Activated CD4-positive, alpha-beta T cell treated with anti-CD3 and anti-CD28 coated beads for 48 hours (primary cell): ENCODE data around the gene CREG2.
"Not testable (repeated sequence)": the region's sequence is repeated elsewhere in the genome, so short reads cannot be mapped to it uniquely, and the experiment has no call there.

Source experiments
- DNase-seq: peaks from one replicate; pipeline ENCODE4 v3.0.0-alpha.2; 2020

CREG2 gene

DNA sequence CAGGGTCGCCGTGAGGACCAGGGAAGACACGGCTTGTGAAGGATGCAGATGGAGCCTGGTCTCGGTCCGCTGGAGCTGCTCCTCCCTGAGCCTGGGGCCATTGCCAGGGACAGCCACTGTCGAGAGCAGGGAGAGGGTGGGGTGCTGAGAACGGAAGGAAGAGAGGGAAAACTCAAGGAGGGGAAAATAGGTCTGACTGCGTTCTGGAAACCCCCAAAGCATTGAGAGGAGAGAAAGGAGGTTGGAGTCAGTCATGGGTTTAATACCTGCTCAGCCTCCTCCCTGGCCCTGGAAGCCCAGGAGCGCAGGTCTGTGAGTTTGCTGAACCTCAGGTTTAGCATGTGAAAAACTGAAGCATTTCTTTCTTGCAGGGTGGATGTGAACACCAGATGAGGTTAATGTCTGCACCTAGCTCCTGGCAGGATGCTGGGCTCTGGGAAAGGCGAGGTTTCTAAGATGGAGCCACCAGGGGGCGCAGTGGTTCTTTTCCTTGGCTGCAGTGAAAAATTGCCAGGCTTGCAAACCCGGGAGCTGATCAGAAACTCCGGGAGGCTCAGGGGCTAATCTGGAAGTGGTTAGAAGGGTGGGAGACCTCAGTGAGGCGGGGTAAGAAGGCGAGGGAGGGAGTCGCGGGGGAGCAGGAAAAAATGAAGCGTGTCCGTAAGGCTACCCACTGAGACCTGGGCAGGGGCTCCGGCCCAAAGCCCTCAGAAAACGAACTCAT lies 45.2 kb downstream of the CREG2 start:
- DNase-seq, result peak; percentile 84

DNA sequence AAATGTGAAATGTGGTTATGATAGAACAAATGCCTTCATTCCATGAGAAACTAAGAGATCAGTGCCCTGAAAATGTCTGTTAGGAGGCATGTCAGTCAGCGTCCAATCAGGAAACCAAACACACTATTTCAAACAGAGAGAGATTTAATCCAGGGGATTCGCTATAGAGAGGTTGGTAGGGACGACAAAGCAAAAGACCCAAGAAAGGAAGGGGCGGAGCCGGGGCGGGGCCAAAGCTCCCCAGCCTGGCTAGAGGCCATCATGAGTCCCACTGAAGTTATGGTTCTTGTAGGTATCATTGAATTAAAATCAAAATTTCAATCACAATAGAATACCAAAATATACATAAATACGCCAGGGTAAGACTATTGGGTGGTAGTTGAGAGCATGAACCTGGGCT lies 45.9 kb downstream of the CREG2 start:
- peak; percentile 68 for DNase-seq

DNA sequence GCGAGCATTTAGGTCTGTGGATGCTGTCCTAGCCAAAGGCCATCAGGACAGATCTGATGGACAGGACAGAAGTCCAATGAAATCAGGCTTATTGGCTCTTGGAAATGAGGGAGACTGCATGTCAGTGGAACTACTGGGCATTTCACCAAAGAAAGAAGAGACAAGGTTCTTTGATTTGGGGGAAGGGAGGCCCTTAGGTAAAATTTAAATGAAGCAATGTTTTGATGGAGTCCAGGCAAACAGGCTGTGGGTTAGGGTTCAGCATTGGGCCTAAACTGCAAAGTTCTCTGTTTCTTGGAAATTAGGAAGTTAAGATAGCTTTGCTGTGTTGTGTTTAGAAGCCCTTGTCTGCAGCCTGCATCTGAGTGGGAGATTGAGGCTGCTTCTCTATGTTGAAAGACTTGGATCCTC lies 47.2 kb downstream of the CREG2 start:
- DNase-seq, result no peak

DNA sequence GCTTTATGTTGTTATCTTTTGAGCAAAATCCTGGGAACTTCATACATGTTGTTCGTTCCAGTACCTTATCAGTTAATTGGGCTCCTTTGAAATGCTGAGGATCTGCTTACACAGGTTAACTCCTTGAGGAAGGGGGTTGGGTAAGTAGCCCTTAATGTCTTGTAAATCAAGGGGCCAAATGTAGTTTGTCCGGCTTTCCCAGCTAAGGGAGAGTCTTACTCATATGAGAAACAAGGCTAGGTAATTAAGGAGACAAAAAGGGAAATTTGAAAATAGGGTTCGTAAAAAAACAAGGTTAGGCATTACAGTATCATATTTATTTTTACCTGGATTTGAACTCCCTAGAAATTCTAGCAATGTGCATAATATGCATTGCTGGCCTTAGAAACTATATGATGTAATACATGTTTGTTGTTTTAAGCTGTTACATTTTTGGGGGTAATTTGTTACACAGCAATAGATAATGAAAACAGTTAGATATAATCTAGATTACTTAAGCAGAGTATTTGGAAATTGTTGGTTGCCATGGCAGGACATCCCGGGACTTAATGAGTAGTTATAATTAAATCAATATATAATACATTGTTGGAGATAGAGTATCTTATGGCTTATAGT lies 47.9 kb downstream of the CREG2 start:
- no peak for DNase-seq

DNA sequence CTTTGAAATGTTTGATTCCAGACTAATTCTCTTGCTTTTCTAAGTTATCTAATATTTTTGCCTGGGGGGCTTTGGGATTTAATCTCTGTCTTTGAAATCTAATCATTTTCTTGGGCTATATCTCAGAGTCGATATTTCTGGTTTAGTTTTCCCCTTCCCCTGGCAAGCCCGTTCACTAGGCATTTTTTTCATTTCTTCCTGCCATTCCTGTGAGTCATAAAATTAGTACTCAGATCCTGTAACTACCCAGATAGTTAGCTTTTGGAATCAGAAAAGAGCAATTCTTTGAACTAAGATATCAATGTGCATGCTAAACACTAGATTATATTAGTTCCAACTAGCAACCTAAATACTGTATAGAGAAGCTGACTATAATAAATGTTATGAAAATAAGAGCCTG lies 49.4 kb downstream of the CREG2 start:
- no peak for DNase-seq

DNA sequence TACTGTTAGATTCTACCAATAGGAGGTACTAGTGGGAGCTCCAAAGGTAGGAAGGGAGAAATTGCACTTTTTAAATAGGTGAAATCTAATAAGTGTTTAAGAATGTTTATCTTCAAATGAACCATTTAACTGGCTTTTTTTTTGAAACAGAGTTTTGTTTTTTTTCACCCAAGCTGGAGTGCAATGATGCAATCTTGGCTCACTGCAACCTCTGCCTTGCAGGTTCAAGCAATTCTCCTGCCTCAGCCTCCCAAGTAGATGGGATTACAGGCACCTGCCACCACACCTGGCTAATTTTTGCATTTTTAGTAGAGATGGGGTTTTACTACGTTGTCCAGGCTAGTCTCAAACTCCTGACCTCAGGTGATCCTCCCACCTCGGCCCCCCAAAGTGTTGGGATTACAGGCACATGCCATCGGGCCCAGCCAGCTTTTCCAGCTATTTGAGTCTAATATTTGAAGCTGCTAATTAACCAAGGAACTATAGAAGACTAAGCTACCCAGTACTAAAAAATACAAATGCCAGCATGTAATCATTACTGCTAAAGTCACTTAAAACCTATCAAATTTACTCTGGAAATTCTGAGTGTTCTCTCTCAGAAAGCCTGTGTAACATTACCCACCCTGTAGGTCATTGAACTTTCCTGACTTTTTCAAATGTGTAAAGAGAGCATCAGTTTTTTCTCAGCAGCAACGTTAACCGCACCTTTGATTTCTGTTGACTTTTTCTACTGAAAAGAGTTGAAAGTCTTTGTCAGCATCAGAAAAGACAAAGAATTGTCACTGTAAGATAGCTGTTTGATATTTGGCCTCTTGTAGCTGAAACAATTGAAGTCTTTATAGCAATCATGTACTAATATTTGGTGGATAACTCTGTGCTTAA lies 54.2 kb downstream of the CREG2 start:
- no peak for DNase-seq

DNA sequence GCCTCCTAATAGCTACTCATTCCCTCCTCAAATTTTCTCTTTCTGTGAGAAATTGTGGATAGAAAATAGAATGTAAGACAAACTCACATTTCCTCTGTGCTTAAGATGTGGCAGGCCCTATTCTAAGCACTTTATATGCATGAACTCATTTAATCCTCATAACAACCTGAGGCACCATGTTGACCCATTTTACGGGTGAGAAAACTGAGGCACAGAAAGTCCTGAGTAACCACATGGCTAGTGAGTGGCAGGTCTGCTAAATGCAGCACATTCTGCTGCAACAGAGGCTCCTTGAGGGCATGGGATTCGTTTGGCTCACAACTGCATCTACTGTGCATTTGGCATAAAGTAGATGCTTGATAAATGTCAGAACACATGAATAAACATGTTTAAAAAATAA lies 56.1 kb downstream of the CREG2 start:
- DNase-seq, result no peak

DNA sequence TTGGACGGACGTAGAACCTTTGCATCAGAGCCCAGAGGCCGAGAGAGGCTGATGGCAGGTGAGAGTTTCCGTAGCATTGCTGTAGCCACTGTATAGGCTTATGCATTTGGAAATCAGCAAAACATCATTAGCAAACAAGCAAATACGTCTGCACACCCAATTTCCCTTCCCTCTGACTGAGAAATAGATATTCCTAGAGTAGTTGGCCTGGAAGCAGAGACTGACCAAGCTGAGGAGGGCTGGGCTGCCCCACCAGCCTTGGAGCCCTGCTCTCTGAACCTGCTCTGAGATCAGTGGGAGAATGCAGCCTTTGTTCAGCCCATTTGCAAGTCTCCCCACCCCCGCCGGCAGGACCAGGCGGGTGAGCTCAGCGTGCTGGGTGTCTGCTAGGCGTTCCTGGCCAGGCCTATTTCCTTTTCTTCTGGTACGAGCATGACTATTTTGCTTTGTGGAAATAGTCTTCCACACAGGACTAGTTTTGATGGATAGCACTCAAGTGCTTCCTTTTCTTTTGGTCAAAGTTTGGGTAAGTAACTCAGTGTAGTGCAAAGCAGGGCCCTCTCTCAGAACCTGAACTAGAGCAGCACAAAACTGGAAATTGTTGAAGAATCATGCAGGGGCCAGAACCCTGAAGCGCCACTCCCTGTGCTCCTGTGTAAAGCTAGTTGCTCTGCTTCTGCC lies 56.9 kb downstream of the CREG2 start:
- peak; percentile 57 for DNase-seq

DNA sequence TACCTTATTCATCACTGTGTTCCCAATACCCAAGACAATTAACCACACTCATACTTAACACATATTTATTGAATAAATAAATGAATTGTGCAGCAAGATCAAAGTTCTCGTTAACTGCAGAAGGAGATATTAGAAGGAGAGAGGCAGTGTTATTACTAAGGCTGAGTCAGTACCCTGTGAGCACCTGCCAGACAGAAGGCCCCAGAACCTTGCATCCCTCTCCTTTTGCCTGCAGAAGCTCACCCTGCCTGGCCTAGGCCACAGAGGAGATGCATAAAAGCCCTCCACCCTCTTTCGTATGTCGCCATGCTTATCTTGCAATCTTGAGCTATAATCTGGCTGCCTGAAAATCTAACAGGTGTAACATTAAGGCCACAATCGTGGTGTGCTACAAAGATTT lies 58.3 kb downstream of the CREG2 start:
- no peak for DNase-seq

DNA sequence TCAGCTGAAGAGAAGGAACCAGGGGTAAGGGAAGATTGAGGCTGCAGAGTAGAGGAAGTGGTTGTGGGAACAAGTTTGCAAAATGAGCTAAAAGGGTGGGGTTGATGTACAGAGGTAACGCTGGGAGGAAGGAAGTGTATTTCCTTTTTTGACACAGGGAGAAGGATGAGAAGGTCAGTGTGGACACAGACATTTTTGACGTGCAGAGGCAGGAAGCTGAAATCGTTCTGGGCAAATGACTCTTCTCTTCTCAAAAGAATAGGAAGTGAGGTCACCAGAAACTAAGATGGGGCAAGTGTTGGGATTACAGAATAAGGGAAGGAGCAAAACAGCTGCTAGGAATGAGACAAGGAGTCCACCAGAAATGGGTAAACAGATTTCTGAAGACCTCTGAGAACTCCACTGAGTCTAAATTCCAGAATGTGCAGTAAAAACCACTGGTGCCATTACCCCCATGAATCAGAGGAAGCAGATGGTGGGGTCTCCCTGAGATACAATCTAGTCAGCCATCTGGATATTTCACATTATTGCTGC lies 58.8 kb downstream of the CREG2 start:
- DNase-seq, result no peak

DNA sequence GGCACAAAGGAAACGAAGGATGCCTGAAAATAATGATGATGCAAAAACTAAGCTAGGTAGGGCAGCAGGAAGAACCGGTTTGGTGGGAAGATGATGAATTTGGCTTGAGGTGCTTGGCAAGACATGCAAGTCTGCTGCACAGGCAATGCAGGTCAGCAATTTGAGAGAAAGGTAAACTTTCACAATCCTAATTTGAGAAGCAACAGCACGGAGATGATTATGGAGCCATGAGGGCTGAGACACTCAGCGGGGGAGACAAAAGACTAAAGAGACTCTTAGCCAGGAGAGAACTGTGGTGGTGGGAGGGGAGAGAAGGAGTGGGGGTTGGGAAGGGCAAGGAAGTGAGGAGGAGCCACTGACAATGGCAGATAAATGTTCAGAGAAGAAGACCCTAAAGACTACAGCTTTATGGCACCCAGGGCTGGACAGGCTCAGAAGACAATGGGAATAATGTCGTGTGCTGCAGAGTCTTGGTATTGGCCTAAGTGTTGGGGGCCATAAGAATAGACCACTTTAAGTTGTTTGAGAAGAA lies 59.4 kb downstream of the CREG2 start:
- DNase-seq, result no peak

DNA sequence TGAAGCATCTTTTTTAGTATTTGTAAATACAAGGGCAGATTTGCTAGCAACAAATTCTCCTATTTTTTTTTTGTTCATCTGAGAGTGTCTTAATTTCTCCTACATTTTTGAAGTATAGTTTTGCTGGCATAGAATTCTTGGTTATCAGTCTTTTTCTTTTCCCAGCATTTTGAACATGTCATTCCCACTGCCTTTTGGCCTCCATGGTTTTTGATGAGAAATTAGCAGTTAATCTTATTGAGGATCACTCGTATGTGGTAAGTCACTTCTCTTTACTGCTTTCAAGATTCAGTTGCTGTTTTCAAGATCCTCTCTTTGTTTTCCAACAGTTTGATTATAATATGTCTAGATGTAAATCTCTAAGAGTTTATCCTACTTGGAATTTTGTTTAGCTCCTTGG lies 61.9 kb downstream of the CREG2 start:
- DNase-seq, result no peak

DNA sequence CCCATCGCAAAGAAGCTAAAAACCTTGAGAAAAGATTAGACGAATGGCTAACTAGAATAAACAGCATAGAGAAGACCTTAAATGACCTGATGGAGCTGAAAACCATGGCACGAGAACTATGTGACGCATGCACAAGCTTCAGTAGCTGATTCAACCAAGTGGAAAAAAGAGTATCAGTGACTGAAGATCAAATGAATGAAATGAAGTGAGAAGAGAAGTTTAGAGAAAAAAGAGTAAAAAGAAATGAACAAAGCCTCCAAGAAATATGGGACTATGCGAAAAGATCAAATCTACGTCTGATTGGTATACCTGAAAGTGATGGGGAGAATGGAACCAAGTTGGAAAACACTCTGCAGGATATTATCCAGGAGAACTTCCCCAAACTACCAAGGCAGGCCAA lies 70.7 kb downstream of the CREG2 start:
- not testable (repeated sequence) for DNase-seq

DNA sequence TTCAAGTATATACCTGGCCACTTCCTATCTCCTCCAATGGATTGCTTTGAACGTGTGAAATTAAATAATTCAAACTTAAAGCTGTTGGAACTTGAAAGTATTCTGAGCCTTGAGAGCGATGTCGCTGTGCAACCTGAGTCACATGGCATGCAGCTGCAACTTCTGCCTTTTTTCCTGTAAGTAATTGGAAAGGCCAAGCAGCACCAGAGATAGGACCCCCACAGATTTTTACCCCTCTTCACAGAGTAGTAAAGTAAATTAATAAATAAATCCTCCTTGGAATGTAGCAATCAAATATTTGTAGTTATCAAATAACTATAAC lies 75.6 kb downstream of the CREG2 start:
- no peak for DNase-seq

DNA sequence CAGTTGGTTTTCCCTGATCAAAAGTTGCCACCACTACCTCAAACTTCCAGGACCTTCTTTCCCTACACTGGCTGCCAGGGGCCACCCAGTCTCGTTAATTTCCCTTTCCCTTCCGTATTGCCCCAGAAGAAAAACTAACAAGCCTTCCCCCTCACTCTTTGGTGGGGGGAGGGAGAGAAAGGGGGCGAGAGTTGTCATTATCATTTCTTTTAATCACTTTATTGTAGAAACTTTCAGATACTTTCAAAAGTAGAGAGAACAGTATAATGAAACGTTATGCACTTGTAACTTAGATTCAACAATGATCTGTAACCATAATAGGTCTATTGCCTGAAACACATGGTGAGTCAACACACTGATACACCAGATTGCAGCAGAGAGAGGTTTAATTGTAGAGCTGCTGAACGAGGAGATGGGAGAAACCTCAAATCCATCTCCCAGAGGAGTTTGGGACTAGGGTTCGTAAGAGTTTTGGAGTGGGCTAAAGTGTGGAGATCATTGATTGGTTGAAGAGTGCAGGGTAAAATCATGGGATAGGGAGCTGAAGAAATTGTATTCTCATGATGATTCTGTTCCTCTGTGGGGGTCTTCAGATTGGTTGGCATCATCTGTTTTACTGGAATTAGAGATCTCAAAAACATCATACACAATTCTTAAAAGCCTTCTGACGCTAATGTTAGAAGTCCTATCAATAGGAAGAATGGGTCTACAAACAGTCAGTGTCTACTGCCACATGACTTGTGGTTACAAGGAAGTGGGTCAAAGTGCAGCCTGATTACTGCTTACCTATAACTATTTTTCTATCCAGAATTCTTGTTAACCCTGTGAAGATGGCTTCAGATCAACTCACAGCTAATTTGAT lies 76.2 kb downstream of the CREG2 start:
- no peak for DNase-seq

DNA sequence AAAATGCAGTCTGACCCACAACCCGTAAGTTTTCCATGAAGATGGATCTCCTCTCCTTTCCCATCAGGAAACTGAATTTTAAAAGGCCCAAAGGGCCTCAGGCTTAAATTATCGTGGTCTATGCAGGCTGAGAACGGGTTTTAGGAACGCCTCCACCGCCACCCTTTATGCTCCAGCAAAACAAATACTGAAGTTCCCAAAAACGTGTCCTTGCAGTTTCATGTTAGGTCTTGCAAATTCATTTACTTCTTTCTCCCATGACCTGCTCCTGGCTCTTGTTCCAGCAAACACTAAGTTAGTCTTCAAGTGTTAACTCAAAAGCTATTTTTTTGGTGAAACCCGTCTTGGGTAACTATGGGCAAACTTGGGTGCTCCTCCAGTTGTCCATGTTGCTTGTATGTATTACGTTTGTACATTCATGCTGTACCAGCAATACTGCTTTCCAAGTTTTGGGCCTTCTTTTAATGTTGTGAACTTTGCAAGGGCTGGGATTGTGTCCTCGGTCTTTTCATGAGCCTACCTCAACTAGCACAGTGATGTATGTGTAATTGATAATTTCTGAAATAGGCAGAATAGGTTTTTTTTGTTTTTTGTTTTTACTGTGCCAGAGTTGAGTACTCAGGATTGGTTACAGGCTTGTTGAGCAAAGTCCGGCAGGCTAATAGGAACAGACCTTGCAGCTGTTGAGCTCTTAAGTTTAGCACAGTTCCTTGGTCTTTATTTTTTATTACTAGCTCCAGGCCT lies 77.0 kb downstream of the CREG2 start:
- DNase-seq, result no peak

DNA sequence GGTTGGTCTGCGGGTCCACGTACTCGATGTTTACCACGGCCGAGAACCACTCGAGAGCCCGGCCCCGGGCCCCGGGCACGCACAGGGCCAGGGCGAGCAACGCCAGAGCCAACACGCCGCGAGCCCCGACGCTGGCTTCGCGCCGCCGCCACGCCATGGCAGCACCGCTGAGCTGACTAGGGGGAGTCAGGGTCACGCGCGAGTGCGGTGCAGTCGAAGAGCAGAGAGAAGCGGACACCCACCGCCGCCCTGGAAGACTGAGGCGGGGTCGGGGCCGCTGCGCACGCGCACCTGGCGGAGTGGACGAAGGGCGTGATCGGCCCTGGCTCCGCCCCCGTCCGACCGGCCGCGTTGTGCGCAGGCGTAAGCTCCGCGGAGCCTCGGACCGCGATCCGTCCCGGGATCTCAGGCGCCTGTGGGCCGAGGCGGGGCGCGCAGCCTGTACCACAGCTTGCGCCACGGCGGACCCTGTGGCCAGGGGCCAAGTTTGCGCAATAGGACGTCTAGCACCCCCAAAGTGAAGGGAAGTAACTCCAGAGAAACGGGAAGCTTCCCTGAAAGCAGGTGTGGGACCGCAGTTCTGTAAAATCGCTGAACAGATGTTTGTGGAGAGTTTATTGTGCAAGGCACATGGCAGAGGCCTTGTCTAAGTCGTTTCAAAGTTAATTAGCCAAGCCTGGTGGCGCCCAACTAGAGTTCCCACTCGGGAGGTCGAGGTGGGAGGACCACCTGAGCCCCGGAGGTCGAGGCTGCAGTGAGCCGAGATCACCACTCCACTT lies 78.7 kb downstream of the CREG2 start, which contains the start of gene RNF149:
RNF149 (minus strand) TSS at position 270 of the 779 bp plus-strand sequence; CDS start at position 157, 113 bp downstream.
- peak; percentile 93 for DNase-seq

DNA sequence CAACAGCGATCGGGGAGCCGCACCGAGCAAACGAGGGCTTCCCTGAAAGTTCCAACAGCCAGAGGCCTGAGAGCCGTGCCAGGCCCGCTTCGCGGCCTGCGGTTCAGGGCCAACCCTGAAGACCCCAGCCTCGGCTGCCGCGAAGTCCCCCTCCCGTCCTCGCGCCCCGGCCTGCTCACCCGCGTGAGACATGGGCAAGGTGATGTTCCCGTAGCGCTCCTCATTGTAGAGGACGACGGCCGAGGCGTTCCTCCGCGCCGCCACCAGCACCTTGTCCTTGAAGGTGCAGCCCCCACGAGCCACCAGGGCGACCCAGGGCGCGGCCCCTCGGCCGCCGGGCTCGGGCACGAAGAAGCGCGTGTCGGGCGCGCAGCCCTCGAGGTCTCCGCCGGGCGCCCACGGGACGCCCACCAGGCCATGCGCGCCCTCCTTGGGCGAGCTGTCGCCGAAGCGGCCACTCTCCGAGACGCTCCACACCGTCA lies 79.3 kb downstream of the CREG2 start:
- peak; percentile 51 for DNase-seq

DNA sequence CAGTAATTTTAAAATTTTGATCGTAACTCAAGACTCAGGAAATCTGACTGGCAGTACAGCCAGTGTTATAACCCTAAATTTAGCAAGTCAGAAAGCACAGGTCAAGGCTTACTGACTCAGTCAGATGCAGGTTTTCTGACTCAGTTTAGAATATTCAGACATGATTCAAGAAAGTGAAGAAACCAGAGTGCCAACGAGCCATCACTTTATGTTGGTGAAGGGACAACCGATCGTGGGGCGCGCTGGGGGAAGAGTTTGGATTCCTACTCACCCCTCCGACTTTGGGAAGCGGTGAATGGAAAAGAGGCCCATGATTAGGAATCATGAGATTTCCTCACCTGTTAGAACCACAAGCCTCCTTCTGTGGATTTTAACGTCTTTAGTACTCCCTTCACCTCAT lies 79.8 kb downstream of the CREG2 start:
- DNase-seq, result peak; percentile 40

DNA sequence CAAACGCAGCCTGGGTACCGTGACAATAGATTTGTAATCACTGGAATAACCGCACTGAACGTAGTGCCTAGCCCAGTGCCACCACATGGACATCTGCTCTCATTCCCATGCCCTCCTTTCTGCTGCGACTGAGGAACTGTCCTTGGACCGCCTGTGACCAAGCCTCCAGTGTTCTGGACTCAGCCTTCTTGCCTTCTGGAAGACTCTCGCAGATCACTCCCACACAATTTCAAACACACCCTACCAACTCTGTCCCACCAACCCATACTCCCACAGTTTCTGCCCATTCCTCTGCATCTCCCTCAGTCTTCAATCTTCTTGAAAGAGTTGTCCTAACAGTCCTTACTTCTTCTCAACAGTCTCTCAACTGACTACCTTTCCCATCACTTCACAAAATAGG lies 80.9 kb downstream of the CREG2 start:
- peak; percentile 24 for DNase-seq
